Measurements from ENCODE around the gene MAPK10.

DNA sequence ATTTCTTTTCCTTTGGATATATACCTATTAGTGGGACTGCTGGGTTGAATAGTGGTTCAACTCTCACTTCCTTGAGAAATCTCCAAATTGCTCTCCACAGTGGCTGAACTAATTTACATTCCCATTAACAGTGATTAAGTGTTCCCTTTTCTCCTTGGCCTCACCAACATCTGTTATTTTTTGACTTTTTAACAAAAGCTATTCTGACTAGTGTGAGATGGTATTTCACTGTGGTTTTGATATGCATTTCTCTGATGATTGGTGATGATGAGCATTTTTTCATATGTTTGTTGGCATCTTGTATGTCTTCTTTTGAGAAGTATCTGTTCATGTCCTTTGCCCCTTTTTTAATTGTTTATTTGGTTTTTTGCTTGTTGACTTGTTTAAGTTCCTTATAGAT is 413.0 kb downstream of the MAPK10 start:
- TF ChIP-seq TAF1 (IDR thresholded peaks at IDR 0.05; ENCODE audit: borderline replicate concordance, insufficient read depth, low read length) (no peak), SIN3A (IDR thresholded peaks at IDR 0.05; ENCODE audit: borderline replicate concordance, insufficient read depth, low read length) (no peak), FOXP2 (optimal IDR thresholded peaks at IDR 0.05; ENCODE audit: borderline replicate concordance, extremely low read depth, extremely low read length, insufficient read depth) (no peak)

Measured in PFSK-1 (cell line).